Uterus (tissue), 4 donors: ENCODE measurements around the gene ZSCAN1. TPM values are rescaled to one million over a fixed set of nuclear protein-coding genes. Genes with fewer than 3 reads are reported as not detected.

ENCODE experiments used
- DNase-seq, 2 donors: peaks; one replicate each; pipeline ENCODE4 v3.0.0-alpha.2; 2019 to 2020
- H3K27ac ChIP-seq, 2 donors: fragments of 200-600 bp; sonication (generic); 1 replicate in 1 of 2; 2 replicates in 1 of 2; pipeline ENCODE4 v1.5.1; 2016 to 2018
- H3K27me3 ChIP-seq, 2 donors: fragments of 200-600 bp; sonication (generic); one replicate each; pipeline ENCODE4 v1.5.1; 2018 to 2019; ENCODE audit warnings: control low read depth in 1 of 2
- H3K36me3 ChIP-seq, 2 donors: fragments of 200-600 bp; sonication (generic); one replicate each; pipeline ENCODE4 v1.5.1; 2019; ENCODE audit warnings: control low read depth in 1 of 2
- H3K4me1 ChIP-seq, 2 donors: fragments of 200-600 bp; sonication (generic); one replicate each; pipeline ENCODE4 v1.5.1; 2018 to 2019; ENCODE audit warnings: control low read depth in 1 of 2
- H3K4me3 ChIP-seq, 2 donors: fragments of 200-600 bp; sonication (generic); 1 replicate in 1 of 2; 2 replicates in 1 of 2; pipeline ENCODE4 v1.5.1; 2018 to 2019; ENCODE audit warnings: mild to moderate bottlenecking in 1 of 2
- H3K9me3 ChIP-seq, 2 donors: fragments of 200-600 bp; sonication (generic); one replicate each; pipeline ENCODE4 v1.5.1; 2019; ENCODE audit warnings: control low read depth in 1 of 2
- CTCF ChIP-seq, 4 experiments: fragments of 200-600 bp in 2 of 4; fragments of 450-650 bp in 2 of 4; sonication (generic) in 2 of 4; IDR thresholded peaks; one replicate each; pipeline ENCODE4 v1.5.1; 2016 to 2019; ENCODE audit warnings: antibody characterized with exemption in 4 of 4, mild to moderate bottlenecking in 2 of 4, moderate library complexity in 1 of 4
- POLR2A ChIP-seq, 2 donors: fragments of 450-650 bp; IDR thresholded peaks; one replicate each; pipeline ENCODE4 v1.6.1; 2016; ENCODE audit warnings: antibody characterized with exemption in 2 of 2, mild to moderate bottlenecking in 1 of 2, moderate library complexity in 1 of 2
- intact Hi-C: fragments of 100-400 bp; cut with DNase I; formaldehyde crosslinking; loops from one replicate; pipeline ENCODE4 v1.15.1; 2023; ENCODE audit warnings: low total_unique reads
- total RNA-seq, 4 donors: library from RNA; depleted of rRNA in 3 of 4; stranded (reverse); fragments of >200 nt in 3 of 4; gene quantifications; one replicate each; pipeline versions ENCODE4 v1.1.0 to v1.2.4, GENCODE V29; 2014 to 2023
- donor health status: DM: yes; HTN: yes; CAD: no.

ZSCAN1 gene
- not detected for total RNA-seq

- Histone ChIP-seq H3K4me1 (no peaks in the 10 kb centered on the region), H3K27ac (no peak within 1 kb of the TSS), H3K9me3 (peaks cover 0 to 4% of the 10 kb centered on the region in 2 donors), H3K36me3 (no peaks in the 10 kb centered on the region), H3K4me3 (peak within 1 kb of the TSS; percentile 17 to 31), H3K27me3 (no peaks in the 10 kb centered on the region)
- peak; percentile 67 to 72 for DNase-seq
- TF ChIP-seq CTCF (IDR thresholded peaks at IDR 0.05) (no peak), POLR2A (IDR thresholded peaks at IDR 0.05) (peak in 1 of 2 donors; percentile 60)
- intact Hi-C loops, result no loop called here
Measured at GRCh38 chr19:58033741-58034476, at the start of gene ZSCAN1. Gene ZSCAN1 (plus strand): TSS chr19:58034025. CDS start chr19:58037837, 3,812 bp downstream.

GRCh38 chr19:57992841-57993240, 41.0 kb upstream of the ZSCAN1 start:
- H3K9me3 ChIP-seq, result peaks cover 0 to 26% of the 10 kb centered on the region in 2 donors
- H3K4me3 ChIP-seq, result no peak overlapping the region
- no peak for DNase-seq
- no peak overlapping the region for H3K27ac ChIP-seq
- H3K4me1 ChIP-seq, result no peaks in the 10 kb centered on the region
- intact Hi-C loops, result no loop called here
- H3K27me3 ChIP-seq, result no peaks in the 10 kb centered on the region
- no peaks in the 10 kb centered on the region for H3K36me3 ChIP-seq
- TF ChIP-seq POLR2A (IDR thresholded peaks at IDR 0.05) (no peak), CTCF (IDR thresholded peaks at IDR 0.05) (no peak)

GRCh38 chr19:58000677-58001076, 33.1 kb upstream of the ZSCAN1 start:
- H3K27me3 ChIP-seq, result no peaks in the 10 kb centered on the region
- no peaks in the 10 kb centered on the region for H3K36me3 ChIP-seq
- no peak for TF ChIP-seq CTCF (IDR thresholded peaks at IDR 0.05)
- no peak for TF ChIP-seq POLR2A (IDR thresholded peaks at IDR 0.05)
- intact Hi-C loops, result no loop called here
- peaks cover 0 to 10% of the 10 kb centered on the region in 2 donors for H3K4me1 ChIP-seq
- no peak overlapping the region for H3K4me3 ChIP-seq
- H3K27ac ChIP-seq, result no peak overlapping the region
- DNase-seq, result no peak
- H3K9me3 ChIP-seq, result peaks cover 0 to 15% of the 10 kb centered on the region in 2 donors

- Histone ChIP-seq H3K4me3 (peak overlapping the region; percentile 68 to 85), H3K4me1 (peaks cover 0 to 10% of the 10 kb centered on the region in 2 donors), H3K27ac (peak overlapping the region; percentile 85 to 89), H3K27me3 (no peaks in the 10 kb centered on the region), H3K36me3 (no peaks in the 10 kb centered on the region), H3K9me3 (peaks cover 0 to 25% of the 10 kb centered on the region in 2 donors)
- DNase-seq, result no peak
- intact Hi-C loops, result no loop called here
- TF ChIP-seq CTCF (IDR thresholded peaks at IDR 0.05) (no peak), POLR2A (IDR thresholded peaks at IDR 0.05) (no peak)
Measured at GRCh38 chr19:58001895-58002369, 31.9 kb upstream of the ZSCAN1 start.

GRCh38 chr19:58002384-58003173, 31.2 kb upstream of the ZSCAN1 start, which contains the start of gene ZNF606:
Gene ZNF606 (minus strand): TSS chr19:58002820. CDS start chr19:58001319, 1,501 bp downstream.
- Histone ChIP-seq H3K4me1 (peaks cover 0 to 10% of the 10 kb centered on the region in 2 donors), H3K9me3 (peaks cover 0 to 26% of the 10 kb centered on the region in 2 donors), H3K36me3 (no peaks in the 10 kb centered on the region), H3K27ac (peak within 1 kb of the TSS; percentile 85 to 89), H3K27me3 (no peaks in the 10 kb centered on the region), H3K4me3 (peak within 1 kb of the TSS; percentile 68 to 85)
- intact Hi-C loops, result no loop called here
- peak; percentile 79 to 86 for DNase-seq
- TF ChIP-seq CTCF (IDR thresholded peaks at IDR 0.05) (peak in 1 of 4 experiments; percentile 13), POLR2A (IDR thresholded peaks at IDR 0.05) (peak; percentile 55 to 83)
